HG02678 (cell line): ENCODE measurements around the gene DENND1A.
A peak's percentile ranks its signal among the peaks of the same experiment; 100 is the strongest.

Source experiments
- ATAC-seq: cut with Tn5 transposase; IDR thresholded peaks from one replicate; pipeline ENCODE4 v1.9.1; 2021; ENCODE audit warnings: mild to moderate bottlenecking, moderate library complexity; ENCODE audit not compliant: unreplicated experiment

The DENND1A gene

DNA sequence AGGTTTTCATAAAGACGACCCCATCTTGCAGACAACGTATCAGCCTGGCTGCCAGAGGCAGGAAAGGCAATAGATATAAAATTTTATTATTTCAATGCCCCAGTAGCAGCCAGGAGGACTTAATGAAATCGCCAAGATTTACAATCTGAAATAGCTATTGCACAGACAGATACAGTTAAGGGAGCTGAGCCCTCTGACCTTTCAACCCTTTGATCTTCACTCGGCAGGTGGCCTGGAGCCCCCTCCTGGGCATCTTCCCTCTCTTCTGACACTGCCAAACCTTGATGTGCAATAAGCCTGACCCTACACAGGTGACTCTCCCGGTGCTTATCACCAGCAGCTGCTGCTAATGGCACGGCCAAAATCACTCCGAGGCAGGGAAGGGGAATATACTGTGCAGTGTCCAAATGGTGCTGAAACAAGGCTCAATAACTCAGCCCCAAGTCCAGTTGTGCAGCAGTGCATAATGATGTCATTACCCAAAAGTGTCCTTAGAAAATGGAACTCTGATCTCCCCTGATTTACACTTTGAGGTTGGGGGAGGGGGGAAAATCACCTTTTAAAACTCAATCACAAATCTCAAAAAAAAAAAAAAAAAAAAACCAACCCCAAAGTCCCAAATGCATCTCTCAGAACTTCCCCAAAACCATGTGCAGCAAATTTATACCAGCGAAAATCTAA is 331.9 kb downstream of the DENND1A start:
- ATAC-seq = no peak

DNA sequence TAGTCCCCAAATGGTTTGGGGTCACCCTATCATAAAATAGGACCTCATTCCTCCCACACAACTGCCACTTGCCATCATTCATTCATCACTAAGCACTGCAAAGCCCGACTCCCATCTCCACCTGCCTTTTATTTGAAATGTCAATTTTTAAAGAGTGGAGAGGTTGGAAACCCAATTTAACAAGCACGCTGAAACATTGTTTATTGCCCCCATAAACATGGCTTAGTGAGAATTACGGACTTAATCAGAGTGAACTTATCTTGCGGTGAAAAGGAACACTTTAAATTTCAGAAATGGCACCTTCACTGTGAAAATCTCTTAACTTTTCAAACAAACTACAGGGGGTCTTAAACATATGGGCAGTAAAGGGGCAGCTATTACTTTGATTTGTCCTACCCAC is 332.9 kb downstream of the DENND1A start:
- no peak for ATAC-seq

GRCh38 chr9:123591283-123591682 is 338.6 kb downstream of the DENND1A start:
- ATAC-seq = no peak

DNA sequence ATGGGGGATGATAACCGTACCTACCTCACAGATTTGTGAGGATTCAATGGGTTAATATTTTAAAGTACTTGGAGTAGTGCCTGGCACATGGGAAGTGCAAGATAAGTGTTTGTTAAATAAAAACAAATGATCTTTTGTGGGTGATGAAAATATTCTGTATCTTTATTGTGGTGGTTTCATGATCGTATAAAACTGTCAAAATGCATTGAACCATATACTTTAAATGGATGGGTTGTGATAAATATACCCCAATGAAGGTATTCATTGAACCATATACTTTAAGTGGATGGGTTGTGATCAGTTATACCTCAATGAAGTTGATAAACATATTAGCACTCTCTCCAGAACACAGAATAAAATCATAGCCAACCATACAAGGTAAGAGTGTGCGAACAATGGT is 339.4 kb downstream of the DENND1A start:
- ATAC-seq = no peak

GRCh38 chr9:123589361-123590239 is 340.3 kb downstream of the DENND1A start:
- no peak for ATAC-seq

GRCh38 chr9:123586275-123586674 is 343.7 kb downstream of the DENND1A start:
- ATAC-seq = no peak

DNA sequence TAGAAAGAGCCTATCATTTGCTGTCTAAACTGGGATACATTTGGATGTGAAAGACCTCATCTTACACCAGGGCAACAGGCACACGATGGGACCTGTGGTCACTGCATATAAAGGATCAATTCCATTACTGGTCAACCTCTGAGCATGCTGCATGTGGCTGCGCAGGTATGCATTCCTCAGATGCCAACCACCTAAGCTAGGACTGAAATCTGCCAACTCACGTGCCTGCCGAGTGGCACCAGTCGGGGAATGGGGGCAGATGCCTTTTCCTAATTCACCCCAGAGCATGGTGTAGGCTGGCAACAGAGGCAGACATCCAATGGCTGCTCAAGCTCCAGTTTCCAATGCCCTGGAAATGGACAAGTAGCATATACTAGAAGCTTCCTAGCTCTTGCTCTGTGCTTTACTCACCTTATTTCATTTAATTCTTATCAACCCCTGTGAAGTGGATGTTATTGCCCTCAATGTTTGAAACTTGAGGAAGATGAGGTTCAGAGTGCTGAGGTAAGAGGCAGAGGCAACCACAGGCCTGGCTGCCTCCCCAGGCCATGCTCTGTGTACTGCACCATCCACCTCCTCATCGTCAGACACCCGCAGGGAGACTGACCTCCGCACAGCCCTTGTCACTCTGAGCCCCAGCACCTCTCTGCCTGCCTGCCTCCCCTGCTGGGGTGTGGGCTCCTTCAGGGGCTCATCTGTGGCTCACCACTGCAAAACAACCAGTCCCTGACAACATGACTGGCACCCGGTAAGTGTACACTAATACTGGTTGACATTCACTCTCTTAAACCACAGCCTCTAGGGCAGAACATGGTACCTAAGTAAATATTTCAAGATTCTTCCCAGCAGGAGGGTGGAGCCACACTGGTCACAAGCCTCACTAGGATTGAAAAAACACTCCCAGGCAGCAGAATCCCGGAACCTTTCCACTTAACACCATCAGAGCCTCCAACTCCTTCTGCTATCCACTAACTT is 345.4 kb downstream of the DENND1A start:
- ATAC-seq = no peak

DNA sequence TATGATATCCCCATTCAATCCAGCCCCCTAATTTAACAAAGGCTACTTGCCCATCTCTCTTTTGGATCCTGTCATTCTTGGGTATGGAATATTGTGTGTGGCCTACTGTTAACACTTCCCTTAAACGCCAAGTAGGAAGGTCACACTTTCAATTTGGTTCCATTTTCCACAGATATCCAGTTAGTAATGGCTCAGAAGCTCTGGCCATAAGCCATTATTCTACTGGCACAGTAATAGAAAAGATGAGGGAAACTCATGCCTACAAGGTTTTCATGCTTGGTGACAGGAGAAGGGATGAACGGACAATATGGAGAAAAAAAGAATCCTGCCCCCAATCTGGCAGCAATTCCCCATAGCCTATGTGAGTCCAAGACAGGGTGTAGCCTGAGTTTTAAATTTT is 346.3 kb downstream of the DENND1A start:
- ATAC-seq = no peak

GRCh38 chr9:123571240-123571639 is 358.7 kb downstream of the DENND1A start:
- ATAC-seq = no peak

DNA sequence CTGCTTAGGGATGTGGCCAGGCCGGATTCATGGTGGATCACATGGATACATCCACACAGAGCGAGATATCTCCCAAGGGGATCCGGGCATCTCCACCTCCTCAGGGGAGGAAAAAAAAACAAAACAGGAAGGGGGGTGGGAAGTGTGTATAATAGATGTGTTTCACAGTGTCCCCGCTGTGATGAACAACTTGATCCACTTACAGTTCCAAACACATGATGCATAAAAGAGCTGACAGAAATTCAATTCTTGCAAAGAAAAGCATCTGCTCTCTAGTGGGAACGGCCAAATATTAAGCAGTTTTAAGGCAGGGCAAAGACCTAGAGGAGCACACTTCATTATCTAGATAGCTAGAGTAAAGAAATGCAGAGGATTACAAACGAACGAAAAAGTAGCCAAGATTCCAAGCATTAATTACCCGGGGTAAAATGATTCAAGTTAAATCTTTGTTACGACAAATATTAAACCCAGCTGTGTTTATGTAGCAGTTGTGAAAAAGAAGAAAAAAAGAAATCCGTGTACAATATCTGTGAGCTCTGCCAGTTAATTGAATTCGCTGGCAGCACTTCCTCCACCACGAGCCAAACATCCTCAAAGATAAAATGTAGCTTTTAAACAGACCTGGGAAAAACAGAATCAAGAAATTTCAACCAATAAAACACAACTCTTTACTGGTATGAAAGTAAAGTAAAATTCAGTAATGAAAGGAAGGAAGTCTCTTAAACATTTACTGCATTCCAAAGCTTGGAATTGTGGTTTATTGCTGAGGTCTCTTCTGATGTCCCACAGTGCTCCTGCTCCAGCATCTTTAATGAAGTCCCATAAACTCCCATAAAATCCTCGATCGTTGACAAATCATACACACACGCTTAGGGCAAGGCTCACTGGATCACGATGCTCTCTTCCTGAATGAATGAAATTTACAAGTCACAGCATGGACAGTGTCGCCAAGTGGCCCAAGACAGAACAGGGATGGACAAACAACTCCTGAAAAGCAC is 360.9 kb downstream of the DENND1A start:
- no peak for ATAC-seq

- ATAC-seq = no peak
These were observed 362.9 kb downstream of the DENND1A start for GRCh38 chr9:123567013-123567412.

- ATAC-seq = no peak
These were observed 365.3 kb downstream of the DENND1A start for GRCh38 chr9:123564652-123565051.

GRCh38 chr9:123562844-123563346 is 367.0 kb downstream of the DENND1A start:
- ATAC-seq = peak; percentile 51

DNA sequence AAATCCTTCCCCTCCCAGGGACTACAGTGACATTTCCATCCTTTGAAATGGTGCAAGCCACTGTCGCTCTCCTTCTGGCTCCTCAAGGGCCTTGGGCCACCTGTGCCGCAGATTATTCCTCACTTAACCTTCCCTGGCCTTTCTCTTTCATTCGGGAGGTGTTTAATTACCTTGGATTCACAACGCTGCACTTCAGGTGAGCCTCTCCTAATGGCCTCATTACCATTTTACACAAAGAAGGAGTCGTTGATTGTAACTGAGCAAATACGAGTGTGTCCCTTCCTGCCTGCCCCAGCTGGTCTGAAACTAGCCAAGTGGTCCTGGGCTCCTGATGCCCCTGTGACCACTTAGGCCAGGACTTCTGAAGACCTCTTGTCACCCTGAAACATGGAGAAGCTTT is 368.9 kb downstream of the DENND1A start:
- no peak for ATAC-seq

- no peak for ATAC-seq
These were observed 373.2 kb downstream of the DENND1A start for GRCh38 chr9:123556464-123557435.

- ATAC-seq = no peak
These were observed 374.3 kb downstream of the DENND1A start for GRCh38 chr9:123555646-123556045.

GRCh38 chr9:123552530-123552929 is 377.4 kb downstream of the DENND1A start:
- ATAC-seq = no peak

- ATAC-seq = no peak
These were observed 378.2 kb downstream of the DENND1A start for GRCh38 chr9:123551734-123552133.

DNA sequence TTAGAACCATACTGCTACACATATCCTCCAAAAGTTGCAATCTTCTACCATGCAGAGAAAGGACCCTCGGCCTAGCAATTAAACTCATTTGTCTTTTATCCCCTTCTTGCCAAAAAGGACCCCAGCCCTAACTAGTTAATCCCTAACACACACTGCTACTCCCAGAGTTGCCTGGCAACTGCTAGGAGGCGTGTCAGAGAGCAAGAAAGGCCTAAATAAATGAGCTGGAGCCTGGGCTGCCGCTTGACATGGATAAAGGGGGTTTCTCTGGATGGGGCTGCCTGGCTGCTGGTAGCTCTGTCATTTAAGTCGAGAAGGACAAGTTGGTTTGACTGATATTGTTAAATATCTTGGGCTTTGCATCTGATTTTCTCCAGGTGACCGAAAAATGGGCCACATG is 379.1 kb downstream of the DENND1A start:
- no peak for ATAC-seq
